Activated naive CD4-positive, alpha-beta T cell treated with anti-CD3 and anti-CD28 coated beads, Interleukin-2, amount 50 U/mL, for 24 hours (primary cell): ENCODE measurements around the gene UTP25.
"Not testable (repeated sequence)": the region's sequence is repeated elsewhere in the genome, so short reads cannot be mapped to it uniquely, and the experiment has no call there.

Source experiments
- H3K27ac Mint-ChIP-seq: one replicate; pipeline ENCODE4 v1.8.0; 2021; ENCODE audit warnings: mild to moderate bottlenecking, mixed read lengths
- H3K27me3 Mint-ChIP-seq: one replicate; pipeline ENCODE4 v1.8.0; 2021; ENCODE audit warnings: mixed read lengths
- H3K36me3 Mint-ChIP-seq: one replicate; pipeline ENCODE4 v1.8.0; 2021; ENCODE audit warnings: mixed read lengths
- H3K4me1 Mint-ChIP-seq: one replicate; pipeline ENCODE4 v1.8.0; 2021; ENCODE audit warnings: mixed read lengths
- H3K4me3 Mint-ChIP-seq: one replicate; pipeline ENCODE4 v1.8.0; 2021; ENCODE audit warnings: mild to moderate bottlenecking, mixed read lengths
- H3K9me3 Mint-ChIP-seq: one replicate; pipeline ENCODE4 v1.8.0; 2021; ENCODE audit warnings: mixed read lengths

The UTP25 gene

GRCh38 chr1:209885403-209886218 lies 57.8 kb downstream of the UTP25 start:
- Mint-ChIP-seq H3K27me3 (peaks cover 12% of the 10 kb centered on the region), H3K36me3 (no peaks in the 10 kb centered on the region), H3K4me1 (peaks cover 3% of the 10 kb centered on the region), H3K4me3 (no peak overlapping the region), H3K9me3 (no peaks in the 10 kb centered on the region), H3K27ac (peak overlapping the region; percentile 9)

GRCh38 chr1:209886219-209886536 lies 58.4 kb downstream of the UTP25 start:
- H3K36me3 Mint-ChIP-seq = no peaks in the 10 kb centered on the region
- peaks cover 12% of the 10 kb centered on the region for H3K27me3 Mint-ChIP-seq
- H3K27ac Mint-ChIP-seq = no peak overlapping the region
- H3K4me3 Mint-ChIP-seq = no peak overlapping the region
- no peaks in the 10 kb centered on the region for H3K9me3 Mint-ChIP-seq
- H3K4me1 Mint-ChIP-seq = peaks cover 3% of the 10 kb centered on the region

- H3K4me1 Mint-ChIP-seq = not testable (repeated sequence)
Measured at GRCh38 chr1:209888291-209889076, 60.7 kb downstream of the UTP25 start.

GRCh38 chr1:209889077-209889418 lies 61.3 kb downstream of the UTP25 start:
- no peaks in the 10 kb centered on the region for H3K9me3 Mint-ChIP-seq
- no peak overlapping the region for H3K4me3 Mint-ChIP-seq
- H3K4me1 Mint-ChIP-seq = peaks cover 3% of the 10 kb centered on the region
- no peak overlapping the region for H3K27ac Mint-ChIP-seq
- H3K36me3 Mint-ChIP-seq = no peaks in the 10 kb centered on the region
- H3K27me3 Mint-ChIP-seq = peaks cover 12% of the 10 kb centered on the region

More at GRCh38 chr1:209888291-209889076, 60.7 kb downstream of the UTP25 start:
- not testable (repeated sequence) for H3K27ac Mint-ChIP-seq, H3K36me3 Mint-ChIP-seq, H3K9me3 Mint-ChIP-seq, H3K4me3 Mint-ChIP-seq
- peaks cover 12% of the 10 kb centered on the region for H3K27me3 Mint-ChIP-seq

GRCh38 chr1:209890641-209891330 lies 63.0 kb downstream of the UTP25 start:
- Mint-ChIP-seq H3K27ac (no peak overlapping the region), H3K36me3 (no peaks in the 10 kb centered on the region), H3K9me3 (no peaks in the 10 kb centered on the region), H3K4me1 (peaks cover 6% of the 10 kb centered on the region), H3K4me3 (no peak overlapping the region), H3K27me3 (peaks cover 7% of the 10 kb centered on the region)

- no peaks in the 10 kb centered on the region for H3K9me3 Mint-ChIP-seq
- no peak overlapping the region for H3K4me3 Mint-ChIP-seq
- no peaks in the 10 kb centered on the region for H3K27me3 Mint-ChIP-seq
- peaks cover 11% of the 10 kb centered on the region for H3K4me1 Mint-ChIP-seq
- H3K36me3 Mint-ChIP-seq = no peaks in the 10 kb centered on the region
- no peak overlapping the region for H3K27ac Mint-ChIP-seq
Measured at GRCh38 chr1:209893751-209894150, 66.0 kb downstream of the UTP25 start.

- Mint-ChIP-seq H3K27me3 (no peaks in the 10 kb centered on the region), H3K4me3 (no peak overlapping the region), H3K4me1 (peaks cover 11% of the 10 kb centered on the region), H3K27ac (no peak overlapping the region), H3K36me3 (no peaks in the 10 kb centered on the region), H3K9me3 (no peaks in the 10 kb centered on the region)
Measured at GRCh38 chr1:209895709-209896108, 67.9 kb downstream of the UTP25 start.

GRCh38 chr1:209896346-209896745 lies 68.6 kb downstream of the UTP25 start:
- H3K9me3 Mint-ChIP-seq = no peaks in the 10 kb centered on the region
- H3K27ac Mint-ChIP-seq = no peak overlapping the region
- H3K4me3 Mint-ChIP-seq = no peak overlapping the region
- no peaks in the 10 kb centered on the region for H3K27me3 Mint-ChIP-seq
- no peaks in the 10 kb centered on the region for H3K36me3 Mint-ChIP-seq
- H3K4me1 Mint-ChIP-seq = peaks cover 11% of the 10 kb centered on the region

GRCh38 chr1:209898271-209898670 lies 70.5 kb downstream of the UTP25 start:
- not testable (repeated sequence) for H3K4me3 Mint-ChIP-seq, H3K9me3 Mint-ChIP-seq, H3K27ac Mint-ChIP-seq, H3K27me3 Mint-ChIP-seq, H3K36me3 Mint-ChIP-seq
- H3K4me1 Mint-ChIP-seq = peaks cover 11% of the 10 kb centered on the region

- H3K36me3 Mint-ChIP-seq, H3K4me3 Mint-ChIP-seq, H3K9me3 Mint-ChIP-seq, H3K27ac Mint-ChIP-seq, H3K27me3 Mint-ChIP-seq: not testable (repeated sequence)
- H3K4me1 Mint-ChIP-seq = peaks cover 11% of the 10 kb centered on the region
Measured at GRCh38 chr1:209898851-209899250, 71.1 kb downstream of the UTP25 start.

- no peaks in the 10 kb centered on the region for H3K27me3 Mint-ChIP-seq
- no peaks in the 10 kb centered on the region for H3K36me3 Mint-ChIP-seq
- no peak overlapping the region for H3K27ac Mint-ChIP-seq
- no peak overlapping the region for H3K4me3 Mint-ChIP-seq
- no peaks in the 10 kb centered on the region for H3K9me3 Mint-ChIP-seq
- peaks cover 11% of the 10 kb centered on the region for H3K4me1 Mint-ChIP-seq
Measured at GRCh38 chr1:209899948-209900347, 72.2 kb downstream of the UTP25 start.

GRCh38 chr1:209900734-209901133 lies 73.0 kb downstream of the UTP25 start:
- Mint-ChIP-seq H3K27ac (no peak overlapping the region), H3K4me3 (no peak overlapping the region), H3K27me3 (no peaks in the 10 kb centered on the region), H3K36me3 (no peaks in the 10 kb centered on the region), H3K4me1 (peaks cover 5% of the 10 kb centered on the region), H3K9me3 (no peaks in the 10 kb centered on the region)

- H3K4me1 Mint-ChIP-seq = peaks cover under 1% of the 10 kb centered on the region
- H3K27ac Mint-ChIP-seq = no peak overlapping the region
- peaks cover 3% of the 10 kb centered on the region for H3K27me3 Mint-ChIP-seq
- H3K9me3 Mint-ChIP-seq = peaks cover 3% of the 10 kb centered on the region
- H3K36me3 Mint-ChIP-seq = no peaks in the 10 kb centered on the region
- H3K4me3 Mint-ChIP-seq = no peak overlapping the region
Measured at GRCh38 chr1:209901211-209901610, 73.4 kb downstream of the UTP25 start.

- H3K36me3 Mint-ChIP-seq = not testable (repeated sequence)
Measured at GRCh38 chr1:209904774-209905173, 77.0 kb downstream of the UTP25 start.

More at GRCh38 chr1:209904774-209905173, 77.0 kb downstream of the UTP25 start:
- not testable (repeated sequence) for H3K4me3 Mint-ChIP-seq, H3K9me3 Mint-ChIP-seq, H3K4me1 Mint-ChIP-seq, H3K27me3 Mint-ChIP-seq, H3K27ac Mint-ChIP-seq
